ENCODE results near the gene NFU1. TPM values are rescaled to one million over a fixed set of nuclear protein-coding genes. Genes with fewer than 3 reads are reported as not detected.
"Not testable (repeated sequence)": the region's sequence is repeated elsewhere in the genome, so short reads cannot be mapped to it uniquely, and the experiment has no call there.

The NFU1 gene
- total RNA-seq, 2 donors from 2014 or later, result 15.4 to 32.3 TPM

- no peaks in the 10 kb centered on the region for H3K27me3 Mint-ChIP-seq
- H3K27ac Mint-ChIP-seq, result no peak overlapping the region
- H3K36me3 Mint-ChIP-seq (ENCODE audit: low read depth), result peaks cover 57% of the 10 kb centered on the region
- no peak overlapping the region for H3K4me3 Mint-ChIP-seq
- no peaks in the 10 kb centered on the region for H3K9me3 Mint-ChIP-seq
- H3K4me1 Mint-ChIP-seq, result no peaks in the 10 kb centered on the region
- no peak for ATAC-seq (replicated peaks)
These were observed 24.2 kb upstream of the NFU1 start for GRCh38 chr2:69461404-69461803.

- H3K27me3 Mint-ChIP-seq, result no peaks in the 10 kb centered on the region
These were observed 22.7 kb upstream of the NFU1 start for GRCh38 chr2:69459936-69460335.

DNA sequence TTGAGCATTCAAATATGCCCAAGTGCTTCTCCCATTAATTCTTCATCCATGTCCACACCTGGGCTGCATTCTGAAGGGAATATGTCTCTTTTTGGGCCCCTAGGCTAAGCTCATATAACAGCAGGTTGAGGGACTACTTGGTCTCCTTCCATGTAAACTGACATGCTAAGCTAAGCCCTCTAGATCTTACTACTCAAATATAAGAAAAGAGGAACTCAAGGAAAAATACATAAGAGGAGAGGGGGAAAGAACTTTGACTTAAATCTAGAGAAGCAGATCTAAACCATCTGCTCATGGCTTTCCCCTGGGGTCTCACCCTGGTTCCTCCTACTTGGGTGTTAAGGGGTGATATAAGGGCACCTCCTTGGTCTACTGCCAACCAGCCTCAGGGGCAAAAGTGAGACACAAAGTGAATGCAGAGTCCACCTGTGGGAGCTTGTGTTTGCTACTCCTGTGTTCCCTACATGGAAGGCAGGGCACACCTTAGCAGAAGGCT is 19.8 kb upstream of the NFU1 start:
- ATAC-seq (replicated peaks), result no peak
- H3K4me1 Mint-ChIP-seq, result peaks cover 6% of the 10 kb centered on the region
- H3K27me3 Mint-ChIP-seq, result no peaks in the 10 kb centered on the region
- no peak overlapping the region for H3K27ac Mint-ChIP-seq
- no peaks in the 10 kb centered on the region for H3K9me3 Mint-ChIP-seq
- H3K36me3 Mint-ChIP-seq (ENCODE audit: low read depth), result peaks cover 17% of the 10 kb centered on the region
- no peak overlapping the region for H3K4me3 Mint-ChIP-seq

More at GRCh38 chr2:69459936-69460335, 22.7 kb upstream of the NFU1 start:
- Mint-ChIP-seq H3K9me3 (no peaks in the 10 kb centered on the region), H3K4me1 (no peaks in the 10 kb centered on the region), H3K27ac (no peak overlapping the region), H3K4me3 (no peak overlapping the region), H3K36me3 (ENCODE audit: low read depth) (peaks cover 42% of the 10 kb centered on the region)
- no peak for ATAC-seq (replicated peaks)

- H3K27me3 Mint-ChIP-seq, result no peaks in the 10 kb centered on the region
- no peak for ATAC-seq (replicated peaks)
These were observed 18.9 kb upstream of the NFU1 start for GRCh38 chr2:69456154-69456553.

GRCh38 chr2:69454976-69455375 is 17.7 kb upstream of the NFU1 start:
- Mint-ChIP-seq H3K27me3 (no peaks in the 10 kb centered on the region), H3K27ac (no peak overlapping the region), H3K4me1 (peaks cover 6% of the 10 kb centered on the region), H3K9me3 (no peaks in the 10 kb centered on the region), H3K4me3 (no peak overlapping the region), H3K36me3 (ENCODE audit: low read depth) (peaks cover 3% of the 10 kb centered on the region)
- ATAC-seq (replicated peaks), result no peak

More at GRCh38 chr2:69456154-69456553, 18.9 kb upstream of the NFU1 start:
- Mint-ChIP-seq H3K9me3 (no peaks in the 10 kb centered on the region), H3K4me3 (no peak overlapping the region), H3K27ac (no peak overlapping the region), H3K36me3 (ENCODE audit: low read depth) (peaks cover 9% of the 10 kb centered on the region), H3K4me1 (peaks cover 6% of the 10 kb centered on the region)

DNA sequence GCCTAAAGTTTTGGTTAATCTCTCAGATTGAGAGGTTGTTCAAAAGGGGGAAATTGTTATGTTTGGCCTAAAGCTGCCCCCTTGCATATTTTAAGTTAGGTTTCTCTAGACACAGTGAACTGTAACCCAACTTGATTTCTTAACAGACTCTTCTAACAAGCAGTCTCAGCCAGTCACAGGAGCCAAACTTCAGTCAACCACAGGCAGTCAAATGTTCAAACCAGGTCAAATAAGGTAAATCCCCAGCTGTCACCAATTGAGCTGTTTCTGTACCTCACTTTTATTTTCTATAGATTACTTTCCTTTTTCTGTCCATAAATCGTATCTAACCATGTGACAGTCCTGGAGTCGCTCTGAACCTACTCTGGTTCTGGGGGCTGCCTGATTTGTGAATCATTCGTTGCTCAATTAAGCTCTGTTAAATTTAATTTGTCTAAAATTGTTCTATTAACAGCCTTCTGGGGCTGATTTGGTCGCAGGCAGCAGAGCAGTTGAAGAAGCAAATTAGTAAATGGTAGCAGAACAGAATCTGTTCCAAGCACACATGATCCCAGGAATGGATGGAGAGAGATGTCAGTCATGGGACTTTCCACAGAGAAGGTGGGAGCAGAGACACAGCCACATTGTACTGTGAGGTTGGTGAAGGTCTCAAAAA is 16.4 kb upstream of the NFU1 start:
- H3K4me3 Mint-ChIP-seq, result peak overlapping the region; percentile 38
- peaks cover 6% of the 10 kb centered on the region for H3K4me1 Mint-ChIP-seq
- no peaks in the 10 kb centered on the region for H3K9me3 Mint-ChIP-seq
- ATAC-seq (replicated peaks), result peak; percentile 91
- no peaks in the 10 kb centered on the region for H3K36me3 Mint-ChIP-seq (ENCODE audit: low read depth)
- peak overlapping the region; percentile 28 for H3K27ac Mint-ChIP-seq
- no peaks in the 10 kb centered on the region for H3K27me3 Mint-ChIP-seq

GRCh38 chr2:69452687-69453086 is 15.5 kb upstream of the NFU1 start:
- no peak for ATAC-seq (replicated peaks)
- H3K4me1 Mint-ChIP-seq, result peaks cover 6% of the 10 kb centered on the region
- no peaks in the 10 kb centered on the region for H3K36me3 Mint-ChIP-seq (ENCODE audit: low read depth)
- H3K27ac Mint-ChIP-seq, result no peak overlapping the region
- H3K9me3 Mint-ChIP-seq, result no peaks in the 10 kb centered on the region
- no peaks in the 10 kb centered on the region for H3K27me3 Mint-ChIP-seq
- no peak overlapping the region for H3K4me3 Mint-ChIP-seq

DNA sequence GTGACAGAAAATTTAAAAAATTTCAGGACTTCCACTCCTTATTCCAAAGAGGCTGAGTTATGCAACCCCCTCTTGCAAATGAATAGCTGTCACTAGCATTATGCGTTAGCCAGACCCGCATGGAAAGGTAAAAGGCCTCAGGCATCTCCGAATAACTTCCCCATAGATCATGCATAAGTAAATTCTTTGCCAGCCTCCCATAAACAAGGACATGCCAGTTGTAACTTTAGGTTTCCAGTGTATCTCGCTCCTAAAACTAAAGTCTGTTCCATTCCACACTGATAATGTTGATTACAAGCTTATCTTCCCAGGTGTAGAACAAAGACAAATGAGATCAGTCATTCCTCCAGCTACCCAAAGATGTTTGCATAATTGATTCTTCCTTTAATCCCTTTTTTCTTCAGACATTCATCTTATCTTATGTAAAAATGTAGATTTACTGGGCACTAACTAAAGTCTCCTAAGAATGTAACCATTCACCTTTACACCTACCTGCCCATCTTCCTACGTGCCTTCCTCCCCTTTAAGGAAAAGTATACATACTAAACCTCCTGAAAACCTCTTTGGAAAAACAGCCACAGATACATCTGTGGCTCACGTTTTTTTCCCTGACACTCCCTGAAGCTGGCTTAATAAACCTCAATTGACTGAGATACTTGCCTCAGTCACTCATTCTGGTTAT is 13.6 kb upstream of the NFU1 start:
- no peak overlapping the region for H3K27ac Mint-ChIP-seq
- no peaks in the 10 kb centered on the region for H3K9me3 Mint-ChIP-seq
- peaks cover 6% of the 10 kb centered on the region for H3K4me1 Mint-ChIP-seq
- no peak overlapping the region for H3K4me3 Mint-ChIP-seq
- no peaks in the 10 kb centered on the region for H3K27me3 Mint-ChIP-seq
- no peak for ATAC-seq (replicated peaks)
- H3K36me3 Mint-ChIP-seq (ENCODE audit: low read depth), result no peaks in the 10 kb centered on the region

DNA sequence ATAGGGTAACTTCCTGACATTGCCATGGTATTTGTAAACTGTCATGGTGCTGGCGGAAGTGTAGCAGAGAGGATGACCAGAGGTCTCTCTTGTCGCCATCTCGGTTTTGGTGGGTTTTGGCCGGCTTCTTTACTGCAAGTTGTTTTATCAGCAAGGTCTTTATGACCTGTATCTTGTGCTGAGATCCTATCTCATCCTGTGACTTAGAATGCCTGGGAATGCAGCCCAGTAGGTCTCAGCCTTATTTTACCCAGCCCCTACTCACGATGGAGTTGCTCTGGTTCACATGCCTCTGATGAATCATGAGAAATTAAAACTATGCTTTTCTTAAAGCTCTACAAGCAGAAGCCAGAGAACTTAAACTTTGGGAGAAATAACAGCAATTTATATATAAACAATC is 12.7 kb upstream of the NFU1 start:
- no peaks in the 10 kb centered on the region for H3K36me3 Mint-ChIP-seq (ENCODE audit: low read depth)
- H3K27ac Mint-ChIP-seq, result no peak overlapping the region
- peaks cover 6% of the 10 kb centered on the region for H3K4me1 Mint-ChIP-seq
- no peak overlapping the region for H3K4me3 Mint-ChIP-seq
- H3K9me3 Mint-ChIP-seq, result no peaks in the 10 kb centered on the region
- no peak for ATAC-seq (replicated peaks)
- no peaks in the 10 kb centered on the region for H3K27me3 Mint-ChIP-seq

DNA sequence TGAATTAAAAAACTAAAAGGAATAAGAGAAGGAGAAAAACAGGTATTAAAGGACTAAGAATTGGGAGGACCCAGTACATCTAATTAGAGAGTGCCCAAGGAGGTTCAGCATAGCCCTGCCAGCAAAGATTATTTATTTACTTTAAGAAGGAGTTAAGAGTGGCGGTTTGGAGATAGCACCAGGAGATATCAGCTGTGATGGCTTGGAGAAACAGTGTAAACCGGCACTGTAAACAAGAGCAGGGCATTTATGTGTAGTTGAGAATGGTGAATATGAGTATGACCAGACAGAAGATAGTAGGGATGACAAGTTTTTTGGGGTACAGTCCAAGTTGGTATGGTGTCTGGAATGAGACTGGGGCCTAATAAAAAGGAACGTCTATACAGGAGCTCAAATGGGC is 6.4 kb upstream of the NFU1 start:
- H3K27ac Mint-ChIP-seq; H3K36me3 Mint-ChIP-seq (ENCODE audit: low read depth): not testable (repeated sequence)

GRCh38 chr2:69439499-69439898 is 2.3 kb upstream of the NFU1 start:
- not testable (repeated sequence) for ATAC-seq (replicated peaks); H3K9me3 Mint-ChIP-seq; H3K36me3 Mint-ChIP-seq (ENCODE audit: low read depth); H3K27me3 Mint-ChIP-seq; H3K4me3 Mint-ChIP-seq
- H3K27ac Mint-ChIP-seq, result peak overlapping the region; percentile 91
- H3K4me1 Mint-ChIP-seq, result peaks cover 17% of the 10 kb centered on the region

More for the DNA sequence above, 6.4 kb upstream of the NFU1 start:
- not testable (repeated sequence) for H3K4me1 Mint-ChIP-seq; ATAC-seq (replicated peaks); H3K4me3 Mint-ChIP-seq; H3K27me3 Mint-ChIP-seq; H3K9me3 Mint-ChIP-seq

GRCh38 chr2:69438580-69438979 is 1.3 kb upstream of the NFU1 start:
- H3K4me1 Mint-ChIP-seq, result peaks cover 18% of the 10 kb centered on the region
- no peaks in the 10 kb centered on the region for H3K36me3 Mint-ChIP-seq (ENCODE audit: low read depth)
- H3K27ac Mint-ChIP-seq, result peak overlapping the region; percentile 91
- ATAC-seq (replicated peaks), result no peak
- H3K9me3 Mint-ChIP-seq, result peaks cover 6% of the 10 kb centered on the region
- H3K4me3 Mint-ChIP-seq, result peak overlapping the region; percentile 81
- H3K27me3 Mint-ChIP-seq, result no peaks in the 10 kb centered on the region

- no peaks in the 10 kb centered on the region for H3K36me3 Mint-ChIP-seq (ENCODE audit: low read depth)
- peak overlapping the region; percentile 81 for H3K4me3 Mint-ChIP-seq
- H3K9me3 Mint-ChIP-seq, result peaks cover 6% of the 10 kb centered on the region
- peaks cover 18% of the 10 kb centered on the region for H3K4me1 Mint-ChIP-seq
- peak overlapping the region; percentile 91 for H3K27ac Mint-ChIP-seq
- ATAC-seq (replicated peaks), result peak; percentile 8
- H3K27me3 Mint-ChIP-seq, result no peaks in the 10 kb centered on the region
These were observed 518 bp upstream of the NFU1 start for GRCh38 chr2:69437751-69438154.

GRCh38 chr2:69436596-69436937 is 668 bp downstream of the NFU1 start:
- Mint-ChIP-seq H3K27me3 (no peaks in the 10 kb centered on the region), H3K9me3 (peaks cover 6% of the 10 kb centered on the region), H3K27ac (peak overlapping the region; percentile 91), H3K4me3 (peak overlapping the region; percentile 81), H3K36me3 (ENCODE audit: low read depth) (no peaks in the 10 kb centered on the region), H3K4me1 (peaks cover 18% of the 10 kb centered on the region)
- ATAC-seq (replicated peaks), result peak; percentile 0

DNA sequence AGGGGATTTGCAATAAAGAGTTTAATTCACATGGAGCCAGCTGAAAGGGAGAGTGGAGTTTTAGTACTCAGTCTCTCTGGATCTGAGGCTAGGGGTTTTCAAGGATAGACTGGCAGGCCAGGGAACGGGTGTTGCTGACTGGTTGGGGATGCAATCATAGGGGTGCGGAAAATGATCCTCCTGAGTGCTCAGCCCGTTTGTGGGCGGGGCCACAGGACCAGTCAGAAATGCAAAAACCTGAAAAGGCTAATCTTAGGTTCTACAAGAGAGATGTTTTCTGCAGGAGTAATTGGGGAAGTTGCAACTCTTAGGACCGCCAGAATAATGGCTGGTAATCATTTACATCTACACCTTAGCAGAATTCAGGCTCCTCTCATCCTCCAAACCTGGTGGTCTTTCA is 2.5 kb downstream of the NFU1 start:
- Mint-ChIP-seq H3K4me1 (peaks cover 18% of the 10 kb centered on the region), H3K27me3 (no peaks in the 10 kb centered on the region), H3K36me3 (ENCODE audit: low read depth) (peaks cover 17% of the 10 kb centered on the region), H3K27ac (peak overlapping the region; percentile 23), H3K9me3 (peaks cover 6% of the 10 kb centered on the region), H3K4me3 (no peak overlapping the region)
- ATAC-seq (replicated peaks), result no peak
